Neuronal stem cell (in vitro differentiated cells): ENCODE data around the gene KLK12.

Source experiments
- DNase-seq: peaks from one replicate; pipeline ENCODE4 v3.0.0-alpha.2; 2013; ENCODE audit warnings: low spot score
- H2AFZ ChIP-seq: one replicate; pipeline ENCODE4 v1.6.1; 2013; ENCODE audit warnings: mild to moderate bottlenecking, low read length, inconsistent platforms
- H2AK5ac ChIP-seq: 2 replicates; pipeline ENCODE4 v1.6.1; 2013; ENCODE audit warnings: low read depth, mild to moderate bottlenecking, inconsistent platforms, low read length, moderate library complexity, mixed read lengths
- H2BK120ac ChIP-seq: 2 replicates; pipeline ENCODE4 v1.6.1; 2013; ENCODE audit warnings: low read depth, mild to moderate bottlenecking, inconsistent platforms, low read length, moderate library complexity, mixed read lengths
- H2BK12ac ChIP-seq: one replicate; pipeline ENCODE4 v1.6.1; 2013; ENCODE audit warnings: low read length, inconsistent platforms
- H2BK15ac ChIP-seq: 2 replicates; pipeline ENCODE4 v1.6.1; 2013; ENCODE audit warnings: mild to moderate bottlenecking, low read length, inconsistent platforms, mixed read lengths
- H2BK5ac ChIP-seq: one replicate; pipeline ENCODE4 v1.6.1; 2013; ENCODE audit warnings: inconsistent platforms, mild to moderate bottlenecking, low read length, moderate library complexity
- H3K14ac ChIP-seq: one replicate; pipeline ENCODE4 v1.6.1; 2013; ENCODE audit warnings: low read length, inconsistent platforms
- H3K18ac ChIP-seq: 2 replicates; pipeline ENCODE4 v1.6.1; 2013; ENCODE audit warnings: low read length, inconsistent platforms
- H3K23ac ChIP-seq: 2 replicates; pipeline ENCODE4 v1.6.1; 2013; ENCODE audit warnings: low read depth, mild to moderate bottlenecking, mixed read lengths, low read length, inconsistent platforms; ENCODE audit not compliant: poor library complexity
- H3K27ac ChIP-seq: replicated peaks from 3 replicates; pipeline ENCODE4 v1.5.1; 2013; ENCODE audit warnings: low read length, inconsistent platforms
- H3K27me3 ChIP-seq, 3 experiments: 2 replicates each; pipeline ENCODE4 v1.6.1; 2013; ENCODE audit warnings: low read length in 3 of 3, mild to moderate bottlenecking in 2 of 3, inconsistent platforms in 1 of 3, low read depth in 1 of 3, mixed read lengths in 1 of 3, moderate library complexity in 1 of 3; ENCODE audit not compliant: control insufficient read depth in 3 of 3, insufficient read depth in 3 of 3
- H3K36me3 ChIP-seq, 2 donors: replicated peaks in 1 of 2; 2 replicates each; pipeline ENCODE4 v1.6.1; 2013; ENCODE audit warnings: low read length in 2 of 2; ENCODE audit not compliant: control insufficient read depth in 2 of 2, insufficient read depth in 2 of 2
- H3K4ac ChIP-seq: 2 replicates; pipeline ENCODE4 v1.6.1; 2013; ENCODE audit warnings: inconsistent platforms, mild to moderate bottlenecking, low read length, moderate library complexity
- H3K4me1 ChIP-seq, 2 donors: 1 replicate in 1 of 2; 2 replicates in 1 of 2; pipeline ENCODE4 v1.6.1; 2013; ENCODE audit warnings: low read length in 2 of 2, low read depth in 1 of 2; ENCODE audit not compliant: control insufficient read depth in 2 of 2, insufficient read depth in 1 of 2
- H3K4me2 ChIP-seq: one replicate; pipeline ENCODE4 v1.6.1; 2013; ENCODE audit warnings: mild to moderate bottlenecking, low read length, inconsistent platforms; ENCODE audit not compliant: insufficient read depth, poor library complexity, severe bottlenecking
- H3K4me3 ChIP-seq, 2 donors: 2 replicates each; pipeline ENCODE4 v1.5.1; 2013; ENCODE audit warnings: low read length in 2 of 2, mild to moderate bottlenecking in 2 of 2, inconsistent platforms in 1 of 2, moderate library complexity in 1 of 2
- H3K79me1 ChIP-seq: one replicate; pipeline ENCODE4 v1.6.1; 2013; ENCODE audit warnings: low read depth, mild to moderate bottlenecking, inconsistent platforms, low read length, moderate library complexity
- H3K9ac ChIP-seq: one replicate; pipeline ENCODE4 v1.6.1; 2013; ENCODE audit warnings: mild to moderate bottlenecking, low read depth, low read length, inconsistent platforms; ENCODE audit not compliant: poor library complexity
- H3K9me3 ChIP-seq, 2 donors: replicated peaks in 1 of 2; 2 replicates each; pipeline versions ENCODE3 to v1.6.1; 2013; ENCODE audit warnings: low read length in 2 of 2, mild to moderate bottlenecking in 2 of 2, inconsistent platforms in 1 of 2, low read depth in 1 of 2, mixed read lengths in 1 of 2, moderate library complexity in 1 of 2; ENCODE audit not compliant: control insufficient read depth in 2 of 2, insufficient read depth in 1 of 2
- H4K8ac ChIP-seq: one replicate; pipeline ENCODE4 v1.6.1; 2013; ENCODE audit warnings: low read depth, mild to moderate bottlenecking, inconsistent platforms, low read length, moderate library complexity
- H4K91ac ChIP-seq: one replicate; pipeline ENCODE4 v1.6.1; 2013; ENCODE audit warnings: low read length, low read depth, mild to moderate bottlenecking, inconsistent platforms; ENCODE audit not compliant: poor library complexity
- WGBS, 2 donors: extraction: QIAGEN DNeasy Blood & Tissue Kit; methylation state at CpG; one replicate each; pipeline ENCODE4 v1.1.7; 2013; ENCODE audit warnings: missing lambda C conversion rate in 2 of 2, mixed read lengths in 1 of 2; ENCODE audit not compliant: insufficient read length in 2 of 2, insufficient replicate concordance in 1 of 2; ENCODE audit errors: extremely low coverage in 2 of 2; 5-methylcytosine and 5-hydroxymethylcytosine counted together

KLK12 gene

DNA sequence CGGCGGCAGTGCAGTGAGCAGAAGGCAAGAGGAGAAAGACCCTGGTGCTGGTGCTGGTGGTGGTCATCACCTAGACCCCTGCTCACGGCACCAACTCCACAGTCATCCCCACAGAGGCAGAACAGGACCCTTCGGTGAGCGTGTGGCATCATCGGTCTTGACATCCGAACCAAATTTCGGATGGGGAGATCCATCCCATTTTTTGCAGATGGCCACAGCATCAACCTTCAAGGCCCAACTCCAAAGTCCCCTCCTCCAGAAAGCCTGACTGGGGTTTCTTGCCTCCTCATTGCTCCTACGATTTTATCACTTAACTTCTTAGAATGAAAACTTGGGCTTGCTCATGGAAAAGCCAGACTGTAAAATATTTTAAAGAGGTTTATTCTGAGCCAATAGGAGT, 8.7 kb upstream of the KLK12 start:
- Histone ChIP-seq H2BK5ac (no peak overlapping the region), H2BK12ac (no peak overlapping the region), H3K23ac (peak overlapping the region; percentile 48), H3K18ac (no peak overlapping the region), H3K36me3 (no peaks in the 10 kb centered on the region), H2BK15ac (no peak overlapping the region), H3K4me1 (peaks cover 0 to 3% of the 10 kb centered on the region in 2 donors), H3K9ac (no peak overlapping the region), H3K27me3 (no peaks in the 10 kb centered on the region), H4K8ac (no peak overlapping the region), H2AFZ (no peak overlapping the region), H3K4me3 (no peak overlapping the region), H3K79me1 (no peaks in the 10 kb centered on the region), H3K4ac (no peak overlapping the region), H4K91ac (no peak overlapping the region), H3K27ac (no peak overlapping the region), H2AK5ac (peak overlapping the region; percentile 46), H3K4me2 (no peak overlapping the region), H3K9me3 (no peaks in the 10 kb centered on the region), H2BK120ac (no peak overlapping the region), H3K14ac (peak overlapping the region; percentile 31)
- no peak for DNase-seq
- no CpG with 5 or more reads among the region's 9 CpGs for WGBS, 2 donors

DNA sequence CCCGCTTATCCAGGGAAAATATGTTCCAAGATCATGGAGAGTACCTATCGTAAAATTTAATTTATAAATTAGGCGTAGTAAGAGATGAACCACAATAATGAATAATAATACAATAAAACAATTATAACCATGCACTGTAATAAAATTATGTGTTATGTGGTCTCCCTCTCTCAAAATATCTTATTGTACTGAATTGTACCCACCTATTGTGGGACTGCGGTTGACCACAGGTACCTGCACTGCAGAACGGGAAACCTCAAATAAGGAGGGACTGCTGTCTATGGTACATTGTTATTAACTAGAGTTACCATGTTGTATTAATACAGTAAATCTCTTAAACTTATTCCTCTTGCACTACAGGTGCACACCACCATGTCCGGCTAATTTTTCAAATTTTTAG, 5.3 kb upstream of the KLK12 start:
- no peak overlapping the region for H2BK15ac ChIP-seq
- no peaks in the 10 kb centered on the region for H3K27me3 ChIP-seq
- WGBS, 2 donors = no CpG with 5 or more reads among the region's 6 CpGs
- no peak overlapping the region for H2AK5ac ChIP-seq
- no peak overlapping the region for H3K9ac ChIP-seq
- H3K23ac ChIP-seq = no peak overlapping the region
- H3K4me1 ChIP-seq = no peaks in the 10 kb centered on the region
- no peaks in the 10 kb centered on the region for H3K79me1 ChIP-seq
- no peak overlapping the region for H4K91ac ChIP-seq
- H3K18ac ChIP-seq = no peak overlapping the region
- H3K14ac ChIP-seq = no peak overlapping the region
- H2AFZ ChIP-seq = no peak overlapping the region
- no peak overlapping the region for H4K8ac ChIP-seq
- no peak overlapping the region for H3K4ac ChIP-seq
- H2BK120ac ChIP-seq = no peak overlapping the region
- no peak overlapping the region for H2BK12ac ChIP-seq
- no peaks in the 10 kb centered on the region for H3K9me3 ChIP-seq
- no peak for DNase-seq
- no peak overlapping the region for H3K4me3 ChIP-seq
- no peak overlapping the region for H3K4me2 ChIP-seq
- no peaks in the 10 kb centered on the region for H3K36me3 ChIP-seq
- H2BK5ac ChIP-seq = no peak overlapping the region
- no peak overlapping the region for H3K27ac ChIP-seq

DNA sequence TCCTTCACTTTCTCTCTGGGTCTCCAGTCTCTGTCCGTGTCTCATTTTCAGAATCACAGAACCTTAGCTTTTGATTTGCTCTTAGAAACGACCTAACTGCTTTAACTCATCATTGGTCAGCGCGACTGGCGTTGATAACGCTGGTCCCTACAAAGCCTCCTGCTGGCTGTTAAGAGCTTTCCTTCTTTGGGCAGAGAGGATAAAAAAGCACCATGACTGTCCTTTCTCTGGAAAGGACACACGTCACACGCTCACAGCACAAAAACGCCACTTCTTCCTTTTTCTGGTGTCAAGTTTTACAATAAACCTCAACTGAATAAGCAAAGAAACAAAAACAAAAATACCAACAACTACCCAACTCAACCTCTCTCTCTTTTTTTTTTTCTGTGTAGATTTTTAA, 1.7 kb upstream of the KLK12 start:
- H3K27me3 ChIP-seq = no peaks in the 10 kb centered on the region
- no peak overlapping the region for H2AK5ac ChIP-seq
- no peak overlapping the region for H2BK5ac ChIP-seq
- no peak overlapping the region for H3K18ac ChIP-seq
- no peaks in the 10 kb centered on the region for H3K4me1 ChIP-seq
- no peaks in the 10 kb centered on the region for H3K79me1 ChIP-seq
- H3K27ac ChIP-seq = no peak overlapping the region
- H3K23ac ChIP-seq = no peak overlapping the region
- no peak overlapping the region for H3K4ac ChIP-seq
- H2BK120ac ChIP-seq = no peak overlapping the region
- H3K36me3 ChIP-seq = no peaks in the 10 kb centered on the region
- H4K91ac ChIP-seq = no peak overlapping the region
- H3K4me3 ChIP-seq = no peak overlapping the region
- H3K4me2 ChIP-seq = no peak overlapping the region
- H2AFZ ChIP-seq = peak overlapping the region; percentile 29
- H3K9me3 ChIP-seq = no peaks in the 10 kb centered on the region
- no peak overlapping the region for H2BK15ac ChIP-seq
- DNase-seq = no peak
- H2BK12ac ChIP-seq = no peak overlapping the region
- no CpG with 5 or more reads among the region's 9 CpGs for WGBS, 2 donors
- H4K8ac ChIP-seq = no peak overlapping the region
- H3K9ac ChIP-seq = no peak overlapping the region
- H3K14ac ChIP-seq = no peak overlapping the region

DNA sequence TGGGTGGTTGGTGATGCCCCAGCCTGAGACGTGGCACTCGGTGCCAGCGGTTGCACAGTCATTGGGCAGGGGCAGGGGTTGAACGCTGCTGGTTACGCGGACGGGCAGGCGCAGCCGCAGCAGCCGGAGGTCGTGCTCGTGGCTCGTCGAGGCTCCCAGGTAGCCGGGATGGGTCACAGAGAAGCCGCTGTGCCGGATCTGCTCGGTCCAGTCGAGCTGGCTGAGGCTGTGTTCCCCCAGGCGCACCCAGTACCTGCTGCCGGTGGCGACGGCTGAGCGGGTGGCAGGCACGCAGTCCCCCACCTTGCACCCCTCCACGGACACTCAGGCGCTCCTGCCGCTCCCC, 2.9 kb downstream of the KLK12 start:
- Histone ChIP-seq H2BK120ac (no peak overlapping the region), H3K4ac (no peak overlapping the region), H2AK5ac (no peak overlapping the region), H2BK15ac (no peak overlapping the region), H4K91ac (no peak overlapping the region), H3K4me3 (no peak overlapping the region), H3K4me1 (peaks cover 0 to 2% of the 10 kb centered on the region in 2 donors), H3K23ac (peak overlapping the region; percentile 94), H3K18ac (peak overlapping the region; percentile 62), H3K14ac (peak overlapping the region; percentile 86), H4K8ac (no peak overlapping the region), H3K4me2 (no peak overlapping the region), H2BK5ac (no peak overlapping the region), H3K9me3 (peaks cover 0 to 2% of the 10 kb centered on the region in 2 donors), H3K27me3 (peaks cover 0 to 11% (median 0%) of the 10 kb centered on the region in 3 experiments), H2AFZ (no peak overlapping the region), H3K79me1 (no peaks in the 10 kb centered on the region), H3K9ac (peak overlapping the region; percentile 4), H3K36me3 (no peaks in the 10 kb centered on the region), H2BK12ac (peak overlapping the region; percentile 67), H3K27ac (no peak overlapping the region)
- no peak for DNase-seq
- WGBS, 2 donors = no CpG with 5 or more reads among the region's 28 CpGs
